GM18861 (cell line): ENCODE results near the gene PTPRZ1.

Experiments
- ATAC-seq: cut with Tn5 transposase; IDR thresholded peaks from one replicate; pipeline ENCODE4 v1.9.1; 2021; ENCODE audit not compliant: unreplicated experiment

Gene PTPRZ1

DNA sequence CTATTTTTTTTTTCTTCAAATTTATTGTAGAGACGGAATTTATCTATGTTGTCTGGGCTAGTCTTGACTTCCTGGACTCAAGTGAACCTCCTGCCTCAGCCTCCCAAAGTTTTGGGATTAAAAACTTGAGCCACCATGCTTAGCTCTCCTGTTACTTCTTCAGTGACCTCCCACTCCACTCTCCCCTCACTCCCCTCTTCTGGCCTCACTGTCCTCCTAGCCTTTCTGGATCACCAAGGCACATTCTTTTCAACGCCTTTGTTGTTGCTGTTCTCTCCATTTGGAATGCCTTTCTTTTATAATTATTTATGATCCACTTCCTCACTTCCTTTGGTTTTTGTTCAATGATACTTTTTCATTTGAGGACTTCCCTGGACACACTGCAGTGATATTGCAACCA lies 17.9 kb downstream of the PTPRZ1 start:
- no peak for ATAC-seq

GRCh38 chr7:121891731-121892130 lies 18.8 kb downstream of the PTPRZ1 start:
- ATAC-seq: no peak

DNA sequence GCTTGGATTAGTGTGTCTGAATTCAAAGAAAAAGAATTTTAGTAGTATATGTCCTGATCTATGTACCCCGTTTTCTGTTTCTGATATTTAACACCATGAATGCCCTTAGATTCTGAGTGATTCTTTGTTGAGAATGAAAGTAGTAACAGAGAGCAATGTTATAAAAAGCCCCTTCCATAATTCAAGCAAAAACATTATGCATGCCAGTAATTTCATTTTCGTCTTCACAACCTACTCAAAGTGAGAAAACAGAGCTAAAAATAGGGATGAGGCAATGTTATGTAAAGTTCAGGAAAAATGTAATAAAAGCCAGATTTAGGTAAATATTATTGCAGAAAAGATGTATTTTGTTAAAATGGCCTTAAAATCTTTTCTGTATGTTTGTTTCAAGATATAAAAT lies 28.1 kb downstream of the PTPRZ1 start:
- ATAC-seq: no peak

DNA sequence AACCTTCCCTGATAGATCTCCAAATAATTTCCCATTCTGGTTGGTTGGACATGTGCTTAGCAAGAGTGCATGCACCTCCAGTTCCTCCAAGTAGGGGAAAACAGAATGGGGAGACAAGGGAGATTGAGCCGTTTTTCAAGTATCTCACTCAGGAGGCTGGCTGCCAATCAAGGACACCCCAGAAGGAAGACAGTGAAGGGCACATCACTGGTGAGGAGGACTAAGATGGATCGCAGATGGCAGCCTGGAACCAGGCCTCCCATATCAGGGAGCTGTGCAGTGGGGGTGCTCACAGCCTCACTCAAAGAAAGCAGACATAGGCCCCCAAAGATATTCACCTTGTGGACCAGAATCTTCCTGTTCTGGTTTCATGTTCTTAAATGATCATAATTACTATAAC lies 31.2 kb downstream of the PTPRZ1 start:
- no peak for ATAC-seq

GRCh38 chr7:121908042-121908441 lies 35.1 kb downstream of the PTPRZ1 start:
- ATAC-seq: no peak

- ATAC-seq: no peak
Observed at GRCh38 chr7:121909716-121910345, 36.9 kb downstream of the PTPRZ1 start.

- ATAC-seq: no peak
Observed at GRCh38 chr7:121913947-121914675, 41.1 kb downstream of the PTPRZ1 start.

DNA sequence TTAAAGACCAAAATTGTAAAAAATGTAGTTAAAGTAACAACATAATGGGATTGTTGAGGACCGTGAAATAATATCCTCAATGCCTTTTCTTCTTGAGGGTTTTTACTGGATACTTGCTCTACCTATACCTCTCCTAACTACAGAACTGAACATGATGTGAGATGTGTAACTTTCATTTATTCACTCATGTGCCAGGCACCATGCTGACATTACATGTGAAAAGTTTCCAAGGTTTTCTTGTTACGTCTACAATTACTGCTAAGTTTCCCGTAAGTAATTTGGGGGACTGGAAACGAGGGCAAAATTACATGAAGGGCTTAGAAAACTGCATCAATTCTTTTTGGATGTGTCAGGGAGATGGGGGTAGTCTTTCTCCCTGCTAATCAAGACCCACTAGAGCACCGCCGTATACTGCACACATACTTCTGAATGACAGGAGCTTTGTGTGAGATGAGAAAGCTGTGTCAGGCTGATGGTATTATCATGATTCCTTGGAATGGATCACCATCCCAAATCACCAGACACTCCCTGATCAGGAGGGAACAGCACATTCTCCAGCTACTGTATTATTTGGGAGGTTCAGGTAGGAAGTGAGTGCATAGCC lies 41.8 kb downstream of the PTPRZ1 start:
- ATAC-seq: no peak

DNA sequence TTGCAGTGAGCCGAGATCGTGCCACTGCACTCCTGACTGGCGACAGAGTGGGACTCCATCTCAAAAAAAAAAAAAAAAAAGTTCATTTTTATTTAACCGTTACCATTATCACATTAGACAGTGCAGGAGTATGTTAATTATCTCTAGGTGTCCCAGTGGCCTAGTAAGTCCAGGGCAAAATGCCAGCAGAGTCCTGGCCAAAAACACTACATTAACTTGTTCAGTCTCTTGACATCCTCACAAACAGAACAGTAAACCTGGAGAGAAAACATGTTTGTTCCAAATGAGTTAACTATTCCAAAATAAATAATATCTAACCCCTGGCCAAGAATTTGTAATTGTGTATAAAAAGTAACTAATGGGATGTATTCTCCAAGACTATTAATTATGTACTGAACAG lies 43.2 kb downstream of the PTPRZ1 start:
- ATAC-seq: no peak

GRCh38 chr7:121919986-121920385 lies 47.0 kb downstream of the PTPRZ1 start:
- ATAC-seq: no peak

DNA sequence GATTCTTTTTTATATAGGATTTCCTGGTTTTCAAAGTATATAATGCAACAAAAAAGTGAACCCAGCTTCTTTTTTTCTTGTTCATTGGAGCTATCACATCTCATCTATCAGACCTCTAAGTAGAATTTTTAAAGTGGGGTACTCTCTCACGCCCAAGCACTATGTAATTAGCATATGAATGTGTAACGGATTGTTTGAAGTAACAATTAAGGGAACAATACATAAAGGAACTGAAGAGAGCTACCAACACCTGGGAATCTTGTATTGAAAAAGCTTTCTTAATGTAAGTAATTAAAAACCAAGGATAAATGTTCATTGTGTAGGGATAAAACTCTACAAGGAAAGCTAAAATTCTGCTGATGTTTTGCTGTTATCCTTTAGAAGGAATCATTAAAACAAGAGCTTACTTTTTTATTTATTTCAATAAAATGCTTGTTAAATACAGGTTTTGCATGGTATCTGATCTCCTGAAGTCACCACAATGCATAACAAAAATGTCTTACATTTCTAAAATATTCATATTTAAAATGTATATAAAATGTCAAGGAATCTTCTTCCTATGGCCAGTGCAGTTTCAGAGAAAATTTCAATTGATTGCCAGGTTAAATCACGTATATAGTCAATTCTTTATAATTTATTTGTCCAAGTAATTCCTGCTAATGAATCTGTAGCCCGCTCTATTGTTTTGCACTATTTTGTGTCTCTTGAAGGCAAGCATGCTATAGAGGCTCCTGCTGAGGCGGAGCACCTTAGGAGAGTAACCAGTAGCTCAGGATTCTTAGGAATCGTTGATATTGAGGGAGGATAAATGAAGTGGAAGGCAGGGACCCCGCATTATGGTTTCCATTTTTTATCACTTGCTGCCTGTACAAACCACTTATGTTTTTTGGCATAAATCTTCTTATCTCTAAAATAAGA lies 51.6 kb downstream of the PTPRZ1 start:
- no peak for ATAC-seq

DNA sequence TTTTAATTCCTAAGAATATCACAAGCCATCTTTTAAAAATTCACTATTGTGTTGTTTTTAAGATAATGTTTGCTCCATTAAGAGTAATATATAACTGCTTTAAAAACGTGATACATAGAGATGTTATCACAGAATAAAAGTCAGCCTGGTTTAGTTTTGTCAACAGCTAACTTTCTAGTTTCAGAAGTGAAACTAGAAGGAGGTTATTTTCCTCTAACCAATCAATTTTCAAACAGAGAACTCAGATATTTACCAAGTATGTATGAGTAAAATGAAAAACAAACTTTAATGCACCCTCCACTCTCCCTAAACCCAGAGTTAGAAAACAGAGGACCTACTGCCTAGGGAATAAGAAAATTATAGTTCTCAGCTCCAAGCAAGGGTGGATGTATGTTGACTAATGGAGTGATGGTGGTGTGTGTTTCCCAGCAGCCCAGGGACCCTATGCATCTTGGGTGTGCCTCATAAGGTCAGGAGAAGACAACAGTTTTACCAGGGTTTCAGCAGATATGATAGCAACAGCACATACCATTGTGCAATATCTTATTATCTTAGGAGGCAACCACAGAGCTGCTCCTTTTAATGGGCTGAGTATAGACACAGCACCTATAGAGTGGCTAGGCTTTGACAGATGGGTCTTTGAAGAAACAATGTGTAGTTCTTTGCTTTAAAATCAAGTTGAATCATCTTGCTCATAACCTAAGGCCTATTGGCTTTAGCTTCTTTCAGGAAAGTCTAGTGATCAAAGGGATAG lies 58.4 kb downstream of the PTPRZ1 start:
- ATAC-seq: no peak

- ATAC-seq: no peak
Observed at GRCh38 chr7:121932768-121933167, 59.8 kb downstream of the PTPRZ1 start.

DNA sequence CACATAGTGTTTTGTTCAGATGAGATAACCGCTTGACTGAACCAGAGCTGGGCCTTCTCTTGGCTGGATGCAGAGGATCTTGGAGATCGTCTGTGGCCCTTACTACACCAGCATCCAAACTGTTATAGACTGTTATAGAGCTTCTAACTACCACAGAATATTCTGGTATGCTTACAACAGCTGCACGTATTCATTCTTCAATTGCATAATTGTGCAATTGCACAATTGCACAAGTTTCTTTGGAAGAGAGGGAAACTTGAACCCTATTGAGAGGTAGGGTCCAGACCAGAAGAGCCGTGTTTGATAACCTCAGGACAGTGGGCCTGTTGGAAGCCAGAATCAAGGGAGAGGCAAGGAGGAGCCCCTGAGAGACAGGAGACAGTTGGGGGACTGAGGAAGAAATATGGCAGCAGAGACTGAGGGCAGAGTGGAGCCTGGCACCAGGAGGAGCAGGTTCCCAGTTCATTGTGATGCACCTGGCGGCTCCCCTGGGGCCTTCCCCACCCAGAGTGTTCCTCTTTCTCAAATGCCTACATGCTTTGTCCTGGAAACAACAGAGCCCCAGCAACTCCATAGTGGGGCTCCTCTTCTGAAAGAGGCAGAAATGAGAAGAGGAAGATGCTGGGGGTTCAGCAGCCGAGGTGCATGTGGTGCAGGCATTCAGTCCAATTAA lies 64.1 kb downstream of the PTPRZ1 start:
- no peak for ATAC-seq

- no peak for ATAC-seq
Observed at GRCh38 chr7:121938429-121938996, 65.6 kb downstream of the PTPRZ1 start.

- ATAC-seq: no peak
Observed at GRCh38 chr7:121940918-121941317, 68.0 kb downstream of the PTPRZ1 start.

- no peak for ATAC-seq
Observed at GRCh38 chr7:121941830-121942229, 68.9 kb downstream of the PTPRZ1 start.

DNA sequence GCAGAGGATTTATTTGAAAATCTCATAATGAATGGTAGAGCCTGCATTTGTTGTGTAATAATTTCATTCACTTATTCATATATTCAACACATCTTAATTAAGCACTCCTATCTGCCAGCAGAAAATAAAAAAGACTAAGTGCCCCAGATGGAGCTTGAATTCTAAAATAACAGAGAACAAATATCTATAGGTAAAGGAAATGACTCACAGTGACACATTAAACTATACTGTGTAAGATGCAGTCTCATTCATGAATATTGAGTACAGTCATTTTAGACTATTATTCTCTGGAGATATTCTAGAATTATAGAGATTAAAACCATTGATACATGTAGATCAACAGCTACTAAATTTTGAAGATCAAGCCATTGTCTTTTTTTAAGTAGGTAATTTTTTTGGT lies 72.1 kb downstream of the PTPRZ1 start:
- no peak for ATAC-seq

- ATAC-seq: no peak
Observed at GRCh38 chr7:121945480-121946236, 72.7 kb downstream of the PTPRZ1 start.
